GM20000 (cell line): ENCODE results near the gene TMEM258.

ENCODE experiments used
- DNase-seq: peaks from one replicate; pipeline ENCODE4 v3.0.0; 2012; ENCODE audit warnings: low spot score
- TF ChIP-seq, protein P1 (sequence below): IDR thresholded peaks from 2 replicates; pipeline ENCODE4 v1.5.1; 2012; ENCODE audit warnings: mild to moderate bottlenecking, control low read depth; ENCODE audit errors: extremely low read depth, missing control alignments

TMEM258 gene

DNA sequence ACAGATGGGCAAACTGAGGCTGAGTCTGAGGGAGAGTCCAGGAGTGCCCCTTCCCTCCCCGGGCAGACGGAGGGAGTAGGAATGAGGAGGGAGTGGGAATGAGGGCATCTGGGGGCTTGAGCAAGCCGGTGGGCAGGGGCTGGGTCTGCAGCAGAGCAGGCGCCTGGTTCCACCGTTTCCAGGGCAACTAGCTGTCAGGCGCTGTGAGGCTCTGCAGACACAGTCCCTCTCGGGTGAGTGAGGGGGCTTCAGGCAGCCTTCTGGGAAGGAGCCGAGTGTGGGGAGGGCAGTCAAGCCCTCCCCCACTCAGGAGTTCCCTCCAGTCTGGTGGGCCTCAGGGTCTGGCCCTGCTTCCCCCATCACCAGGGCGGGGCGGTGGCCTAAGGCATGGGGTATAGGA lies 19.0 kb downstream of the TMEM258 start:
- TF ChIP-seq, protein P1, sequence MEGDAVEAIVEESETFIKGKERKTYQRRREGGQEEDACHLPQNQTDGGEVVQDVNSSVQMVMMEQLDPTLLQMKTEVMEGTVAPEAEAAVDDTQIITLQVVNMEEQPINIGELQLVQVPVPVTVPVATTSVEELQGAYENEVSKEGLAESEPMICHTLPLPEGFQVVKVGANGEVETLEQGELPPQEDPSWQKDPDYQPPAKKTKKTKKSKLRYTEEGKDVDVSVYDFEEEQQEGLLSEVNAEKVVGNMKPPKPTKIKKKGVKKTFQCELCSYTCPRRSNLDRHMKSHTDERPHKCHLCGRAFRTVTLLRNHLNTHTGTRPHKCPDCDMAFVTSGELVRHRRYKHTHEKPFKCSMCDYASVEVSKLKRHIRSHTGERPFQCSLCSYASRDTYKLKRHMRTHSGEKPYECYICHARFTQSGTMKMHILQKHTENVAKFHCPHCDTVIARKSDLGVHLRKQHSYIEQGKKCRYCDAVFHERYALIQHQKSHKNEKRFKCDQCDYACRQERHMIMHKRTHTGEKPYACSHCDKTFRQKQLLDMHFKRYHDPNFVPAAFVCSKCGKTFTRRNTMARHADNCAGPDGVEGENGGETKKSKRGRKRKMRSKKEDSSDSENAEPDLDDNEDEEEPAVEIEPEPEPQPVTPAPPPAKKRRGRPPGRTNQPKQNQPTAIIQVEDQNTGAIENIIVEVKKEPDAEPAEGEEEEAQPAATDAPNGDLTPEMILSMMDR, result no peak
- DNase-seq, result no peak

GRCh38 chr11:61771985-61772455 lies 20.4 kb downstream of the TMEM258 start:
- no peak for DNase-seq
- TF ChIP-seq, protein P1, result no peak

DNA sequence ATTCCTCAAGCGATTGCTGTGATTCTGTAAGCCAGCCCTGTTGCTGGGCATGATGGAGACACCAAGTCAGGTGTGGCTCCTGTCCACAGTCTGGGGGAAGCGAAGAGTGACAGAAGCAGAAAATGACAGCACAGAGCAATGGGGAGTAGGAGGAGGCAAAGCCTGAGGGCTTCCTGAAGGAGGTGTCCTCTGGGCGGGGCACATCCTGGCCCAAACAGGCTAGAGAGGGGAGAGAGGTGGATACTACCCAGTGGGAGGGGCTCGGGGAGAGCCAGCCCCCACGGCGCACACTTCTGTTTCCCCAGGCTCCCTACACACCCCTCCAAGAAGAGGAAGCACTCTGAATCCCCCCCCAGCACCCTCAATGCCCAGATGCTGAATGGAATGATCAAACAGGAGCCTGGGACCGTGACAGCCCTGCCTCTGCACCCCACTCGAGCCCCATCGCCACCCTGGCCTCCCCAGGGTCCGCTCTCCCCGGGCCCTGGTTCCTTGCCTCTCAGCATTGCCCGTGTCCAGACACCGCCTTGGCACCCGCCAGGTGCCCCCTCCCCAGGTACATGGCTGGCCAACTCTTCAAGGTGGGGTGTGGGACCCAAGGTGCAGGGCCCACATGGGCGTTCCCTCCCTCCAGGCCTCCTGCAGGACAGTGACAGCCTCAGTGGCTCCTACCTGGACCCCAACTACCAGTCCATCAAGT lies 21.1 kb downstream of the TMEM258 start:
- DNase-seq, result no peak
- TF ChIP-seq, protein P1, result no peak

- DNase-seq, result no peak
- TF ChIP-seq, protein P1, result no peak
These were observed 22.3 kb downstream of the TMEM258 start for GRCh38 chr11:61769946-61770683.

GRCh38 chr11:61769169-61769920 lies 23.1 kb downstream of the TMEM258 start:
- no peak for DNase-seq
- TF ChIP-seq, protein P1, result no peak

DNA sequence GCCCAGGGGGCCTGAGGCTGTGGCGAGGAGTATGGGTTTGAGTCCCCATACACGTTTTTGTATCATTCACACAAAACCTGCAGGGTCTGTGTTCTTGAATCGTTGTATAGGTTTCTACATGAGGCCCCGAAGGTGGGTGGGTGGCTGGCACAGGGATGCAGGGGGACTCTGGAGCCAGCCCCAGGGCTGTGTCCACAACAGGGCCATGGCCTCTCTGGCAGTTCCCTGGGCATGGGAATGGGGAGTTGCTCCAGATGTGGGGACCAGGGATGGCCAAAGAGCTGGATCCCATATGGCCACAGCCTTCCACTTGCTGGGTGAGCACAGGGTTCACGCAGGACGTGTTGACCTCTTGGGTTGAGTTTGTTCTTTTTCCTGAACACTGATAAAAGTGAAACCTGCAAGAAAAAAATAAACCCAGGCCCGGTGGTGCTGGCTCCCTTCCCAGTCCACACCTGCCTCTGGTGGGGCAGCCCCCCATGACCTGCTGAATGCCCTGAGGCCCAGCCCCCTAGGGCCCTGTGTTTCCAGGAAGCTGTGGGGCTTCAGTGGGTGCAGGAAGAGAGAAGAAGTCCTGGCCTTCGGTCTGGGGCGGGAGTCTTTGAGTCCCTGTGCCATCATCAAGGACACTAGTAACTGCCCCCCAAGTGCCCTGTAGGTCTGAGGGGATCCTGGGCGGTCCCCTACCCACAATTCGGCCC lies 23.9 kb downstream of the TMEM258 start:
- TF ChIP-seq, protein P1, result no peak
- DNase-seq, result no peak
